ENCODE measurements around the gene MCF2L2.

GRCh38 chr3:183267140-183267539, 161.3 kb downstream of the MCF2L2 start:
- no peak for TF ChIP-seq CTCF (IDR thresholded peaks at IDR 0.05 in 8 of 11, conservative IDR thresholded peaks at IDR 0.05 in 3 of 11)
- no peak for TF ChIP-seq POLR2A (IDR thresholded peaks at IDR 0.05)
- TF ChIP-seq POLR2AphosphoS5 (IDR thresholded peaks at IDR 0.05): no peak

Measured in spleen (tissue), 7 donors.